M059J (cell line): ENCODE measurements around the gene OR2T8. TPM values are rescaled to one million over a fixed set of nuclear protein-coding genes. Genes with fewer than 3 reads are reported as not detected.
"Not testable (repeated sequence)": the region's sequence is repeated elsewhere in the genome, so short reads cannot be mapped to it uniquely, and the experiment has no call there.

Source experiments
- DNase-seq: peaks from one replicate; pipeline ENCODE4 v3.0.0-alpha.2; 2012; ENCODE audit warnings: low read depth
- total RNA-seq: library from RNA; depleted of rRNA; stranded (reverse); fragments of >200 nt; shearing (Covaris generic); gene quantifications from 2 replicates; pipeline ENCODE4 v1.2.3, GENCODE V29; 2014; rRNA removed

Gene OR2T8, protein sequence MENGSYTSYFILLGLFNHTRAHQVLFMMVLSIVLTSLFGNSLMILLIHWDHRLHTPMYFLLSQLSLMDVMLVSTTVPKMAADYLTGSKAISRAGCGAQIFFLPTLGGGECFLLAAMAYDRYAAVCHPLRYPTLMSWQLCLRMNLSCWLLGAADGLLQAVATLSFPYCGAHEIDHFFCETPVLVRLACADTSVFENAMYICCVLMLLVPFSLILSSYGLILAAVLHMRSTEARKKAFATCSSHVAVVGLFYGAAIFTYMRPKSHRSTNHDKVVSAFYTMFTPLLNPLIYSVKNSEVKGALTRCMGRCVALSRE
- not detected in 2 replicates for total RNA-seq

DNA sequence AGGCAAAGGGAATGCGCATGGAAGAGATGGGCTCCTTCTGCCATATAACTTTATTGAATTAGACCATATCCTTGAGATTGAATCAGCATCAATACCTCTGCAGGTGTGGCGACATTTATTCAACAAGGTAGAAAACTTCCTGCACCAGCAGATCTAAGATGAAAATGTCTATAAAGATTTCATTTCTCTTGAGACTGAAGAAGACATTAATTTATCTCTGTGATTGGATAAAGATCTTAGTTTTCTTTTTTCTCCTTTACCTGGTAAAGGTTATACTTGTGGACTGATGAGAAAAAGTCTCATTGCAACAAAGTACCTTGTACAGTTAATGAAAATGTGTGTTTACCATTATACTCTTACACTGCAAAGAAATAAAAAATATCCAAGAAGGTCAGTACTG is at the start of gene OR2T8:
OR2T8 (plus strand) TSS at position 301 of the 400 bp plus-strand sequence. CDS start 766 bp downstream, outside the sequence.
- DNase-seq: no peak

DNA sequence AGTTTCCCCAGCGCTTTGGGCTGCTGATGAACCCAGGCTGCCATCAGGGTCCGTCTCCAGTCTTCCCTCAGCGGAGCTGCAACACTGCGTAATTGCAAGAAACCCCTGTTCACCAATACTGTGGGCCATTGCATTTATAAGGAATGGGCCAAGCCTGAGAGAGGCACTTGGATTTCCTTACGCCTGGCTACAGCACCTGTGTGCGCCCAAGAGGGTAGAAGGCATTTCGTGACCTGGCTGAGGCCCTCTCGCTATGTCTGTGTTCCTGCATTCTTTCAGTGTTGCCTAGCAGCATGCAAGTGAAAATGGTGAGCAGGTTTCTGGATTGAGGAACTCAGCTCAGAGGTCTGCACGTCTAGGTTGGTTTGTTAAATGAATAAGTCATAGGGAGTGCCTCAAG is 36.7 kb upstream of the OR2T8 start:
- no peak for DNase-seq

DNA sequence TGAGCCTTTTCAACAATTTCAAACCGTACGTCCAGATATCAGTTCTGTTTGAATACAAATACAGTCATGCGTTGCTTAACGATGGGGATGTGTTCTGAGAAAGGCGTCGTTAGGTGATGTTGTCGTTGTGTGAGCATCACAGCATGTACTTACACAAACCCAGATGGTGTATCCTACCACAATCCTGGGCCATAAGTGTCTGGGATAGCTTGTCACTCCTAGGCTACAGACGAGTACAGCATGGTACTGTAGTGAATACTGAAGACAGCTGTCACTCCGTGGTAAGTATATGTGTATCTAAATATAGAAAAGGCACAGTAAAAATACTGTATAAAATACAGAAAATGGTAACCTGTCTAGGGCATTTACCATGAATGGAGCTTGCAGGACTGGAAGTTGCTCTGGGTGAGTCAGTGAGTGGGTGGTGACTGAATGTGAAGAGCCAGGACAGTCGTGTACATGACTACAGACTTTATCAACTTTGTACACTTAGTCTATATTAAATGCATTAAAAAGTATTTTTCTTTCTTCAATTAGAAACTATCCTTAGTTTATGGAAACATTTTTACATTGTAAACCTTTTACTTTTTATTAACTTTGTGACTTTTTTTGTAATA is 35.1 kb upstream of the OR2T8 start:
- no peak for DNase-seq

DNA sequence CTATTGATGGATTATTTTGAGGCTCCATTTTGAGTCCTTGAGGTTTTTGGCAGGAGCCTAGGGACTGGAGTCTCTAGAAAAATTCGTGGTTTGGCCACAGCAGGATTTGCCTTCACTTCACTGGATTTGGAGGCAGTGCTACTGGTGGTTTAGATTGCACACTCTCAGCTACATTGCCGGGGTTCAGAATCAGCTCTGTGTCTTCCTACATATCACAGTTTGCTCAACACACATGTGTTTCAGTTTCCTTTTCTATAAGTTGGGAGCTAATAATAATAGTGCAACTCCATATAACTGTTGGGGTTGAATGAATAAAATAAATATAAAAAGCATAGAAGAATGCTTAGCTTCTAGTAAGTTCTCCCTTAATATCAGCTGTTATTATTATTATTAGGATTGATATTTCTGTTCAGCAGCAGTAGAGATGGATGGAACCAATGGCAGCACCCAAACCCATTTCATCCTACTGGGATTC is 24.9 kb upstream of the OR2T8 start, which contains the start of gene OR2W3:
OR2W3 (plus strand) TSS at position 425 of the 475 bp plus-strand sequence; CDS start at position 425, 0 bp downstream.
- no peak for DNase-seq

DNA sequence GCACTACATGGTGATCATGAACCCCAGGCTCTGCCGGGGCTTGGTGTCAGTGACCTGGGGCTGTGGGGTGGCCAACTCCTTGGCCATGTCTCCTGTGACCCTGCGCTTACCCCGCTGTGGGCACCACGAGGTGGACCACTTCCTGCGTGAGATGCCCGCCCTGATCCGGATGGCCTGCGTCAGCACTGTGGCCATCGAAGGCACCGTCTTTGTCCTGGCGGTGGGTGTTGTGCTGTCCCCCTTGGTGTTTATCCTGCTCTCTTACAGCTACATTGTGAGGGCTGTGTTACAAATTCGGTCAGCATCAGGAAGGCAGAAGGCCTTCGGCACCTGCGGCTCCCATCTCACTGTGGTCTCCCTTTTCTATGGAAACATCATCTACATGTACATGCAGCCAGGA is 24.1 kb upstream of the OR2T8 start:
- DNase-seq: no peak

DNA sequence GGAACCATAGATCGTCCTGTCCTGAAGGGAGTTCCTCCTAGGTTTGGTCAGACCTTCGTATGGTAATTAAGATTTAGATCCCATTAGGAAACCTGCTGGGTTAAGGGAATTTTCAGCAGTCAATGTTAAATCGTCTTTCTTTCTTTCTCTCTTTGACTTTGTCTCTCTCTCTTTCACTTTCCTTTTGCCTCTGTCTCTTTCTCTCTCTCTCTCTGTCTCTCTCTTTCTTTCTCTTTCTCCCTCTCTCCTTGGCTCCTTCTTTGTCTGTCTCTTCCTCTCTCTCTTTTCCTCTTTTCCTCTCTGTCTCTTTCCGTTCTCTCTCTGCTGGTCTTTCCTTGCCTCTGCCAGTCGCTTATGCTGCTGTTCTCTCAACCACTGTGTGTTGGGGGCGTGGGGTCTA is 15.9 kb upstream of the OR2T8 start:
- no peak for DNase-seq

DNA sequence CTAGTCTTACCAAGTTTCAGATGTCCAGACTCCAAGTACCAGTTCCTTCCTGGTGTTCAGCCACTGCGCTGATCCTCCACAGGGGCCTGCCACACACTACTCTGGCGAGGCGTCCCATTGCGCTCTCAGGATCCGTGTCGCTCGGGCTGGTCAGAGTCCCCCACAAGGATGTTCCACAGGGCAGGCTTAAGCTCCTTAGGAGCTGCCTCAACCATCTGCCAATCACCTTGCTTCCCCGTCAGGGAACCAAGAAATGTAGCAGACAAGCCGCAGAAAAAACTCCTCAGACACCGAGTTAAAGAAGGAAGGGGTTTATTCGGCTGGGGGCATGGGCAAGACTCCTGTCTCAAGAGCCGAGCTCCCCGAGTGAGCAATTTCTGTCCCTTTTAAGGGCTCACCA is 14.9 kb upstream of the OR2T8 start:
- DNase-seq: no peak

DNA sequence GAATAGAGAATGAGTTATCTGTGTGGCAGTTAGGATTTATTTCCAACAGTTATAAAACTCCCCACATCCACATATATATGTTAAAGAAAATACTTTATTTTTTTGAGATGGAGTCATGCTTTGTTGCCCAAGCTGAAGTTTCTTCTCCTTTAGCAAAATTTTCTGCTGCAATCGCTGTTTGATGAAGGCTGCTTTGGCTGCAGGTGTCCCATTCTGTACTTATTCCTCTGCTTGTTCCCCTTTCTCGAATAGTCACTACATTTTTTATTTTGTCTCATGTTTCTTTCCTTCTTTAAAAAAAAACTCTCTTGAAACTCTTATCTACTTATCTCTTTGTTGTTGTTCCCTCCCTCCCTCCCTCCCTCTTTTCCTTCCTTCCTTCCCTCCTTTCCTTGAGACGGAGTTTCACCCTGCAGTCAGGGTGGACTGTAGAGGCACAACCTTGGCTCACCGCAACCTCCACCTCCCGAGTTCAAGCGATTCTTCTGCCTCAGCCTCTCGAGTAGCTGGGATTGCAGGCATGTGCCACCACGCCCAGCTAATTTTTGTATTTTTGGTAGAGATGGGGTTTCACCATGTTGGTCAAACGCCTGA is 14.0 kb upstream of the OR2T8 start:
- no peak for DNase-seq

DNA sequence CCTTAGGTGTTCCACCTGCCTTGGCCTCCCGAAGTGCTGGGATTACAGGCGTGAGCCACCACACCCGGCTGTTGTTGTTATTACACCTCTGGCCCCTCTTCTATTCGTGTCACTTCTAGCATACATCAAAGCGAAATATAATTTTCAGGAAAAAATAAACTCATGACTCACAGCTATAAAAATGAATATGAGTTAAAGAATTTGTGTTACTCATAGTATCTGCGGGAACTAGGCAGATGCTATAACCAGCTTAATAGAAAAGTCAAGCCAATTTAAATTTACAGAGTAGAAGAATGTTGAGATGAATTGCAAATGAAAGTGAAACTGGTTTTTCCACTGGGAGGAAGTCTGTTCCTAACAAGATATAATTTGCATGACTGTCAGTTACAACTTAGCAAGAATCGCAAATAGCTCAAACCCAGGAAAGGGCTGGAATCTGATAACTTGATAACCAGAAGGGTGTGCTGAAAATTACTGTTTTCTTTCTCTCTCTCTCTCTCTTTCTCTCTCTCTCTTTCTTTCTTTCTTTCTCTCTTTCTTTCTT is 13.5 kb upstream of the OR2T8 start:
- DNase-seq: peak; percentile 79

DNA sequence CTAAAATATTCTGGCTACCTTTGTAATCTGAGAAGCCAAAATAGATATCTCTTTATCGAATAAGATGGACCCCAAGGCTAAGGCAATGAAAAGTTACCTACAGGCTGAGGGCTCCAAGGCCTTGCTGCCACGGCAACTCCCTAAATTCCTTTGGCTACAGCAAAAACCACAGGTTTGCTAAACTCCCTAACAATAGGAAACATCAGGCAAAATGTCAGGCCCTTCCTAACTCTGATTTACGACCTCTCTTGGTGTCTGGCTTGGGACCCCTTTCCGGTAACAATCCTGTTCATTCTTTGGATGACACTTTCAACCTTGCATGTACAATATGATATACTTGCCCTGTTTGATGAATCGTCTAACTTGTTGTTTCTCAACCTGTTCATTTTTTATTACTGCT is 11.3 kb upstream of the OR2T8 start:
- peak; percentile 20 for DNase-seq

DNA sequence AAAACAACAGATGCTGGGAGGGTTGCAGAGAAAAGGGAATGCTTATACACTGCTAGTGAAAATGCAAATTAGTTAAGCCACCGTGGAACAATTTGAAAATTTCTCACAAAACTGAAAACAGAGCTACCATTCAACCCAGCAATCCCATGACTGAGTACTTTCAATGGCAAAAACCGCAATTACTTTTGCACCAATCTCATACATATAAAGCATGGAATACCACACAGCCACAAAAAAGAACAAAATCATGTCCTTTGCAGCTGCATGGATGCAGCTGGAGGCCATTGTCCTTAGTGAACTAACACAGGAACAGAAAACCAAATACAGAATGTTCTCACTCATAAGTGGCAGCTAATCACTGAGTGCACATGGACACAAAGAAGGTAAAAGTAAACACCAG is 6.3 kb upstream of the OR2T8 start:
- no peak for DNase-seq

DNA sequence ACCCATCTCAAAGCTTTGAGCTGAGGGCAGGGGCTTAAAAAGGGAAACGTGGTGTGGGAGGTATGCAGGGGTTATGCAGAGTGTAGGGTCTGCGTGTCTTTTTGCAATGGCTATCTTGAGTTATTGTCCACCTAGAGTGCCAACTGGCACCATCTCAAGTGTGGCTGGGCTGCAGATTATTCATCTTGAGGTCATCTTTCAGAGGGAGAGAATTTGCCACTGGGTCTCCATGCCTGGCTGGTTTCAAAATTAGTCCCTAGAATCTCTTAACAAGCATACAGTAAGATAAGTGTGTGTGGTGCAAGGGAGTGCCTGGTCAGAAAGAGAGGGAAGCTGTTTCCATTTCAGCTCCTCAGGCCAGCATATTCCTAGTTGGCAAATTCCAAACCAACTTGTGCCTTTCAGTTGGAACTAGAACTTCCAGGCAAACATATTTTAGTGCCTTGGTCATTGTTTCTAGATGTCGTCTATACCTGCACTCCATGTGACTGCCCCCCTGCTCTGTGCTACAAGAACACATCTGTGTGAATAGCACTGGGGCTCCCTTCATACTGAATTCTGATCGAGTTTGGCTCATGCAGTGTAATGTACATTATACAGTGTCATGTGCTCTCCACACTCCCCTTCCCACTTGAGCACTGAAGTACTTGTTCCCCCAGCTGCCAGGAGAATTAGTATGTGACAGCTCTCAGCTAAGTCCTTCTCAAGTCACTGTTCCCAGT is 5.0 kb upstream of the OR2T8 start:
- DNase-seq: peak; percentile 50

DNA sequence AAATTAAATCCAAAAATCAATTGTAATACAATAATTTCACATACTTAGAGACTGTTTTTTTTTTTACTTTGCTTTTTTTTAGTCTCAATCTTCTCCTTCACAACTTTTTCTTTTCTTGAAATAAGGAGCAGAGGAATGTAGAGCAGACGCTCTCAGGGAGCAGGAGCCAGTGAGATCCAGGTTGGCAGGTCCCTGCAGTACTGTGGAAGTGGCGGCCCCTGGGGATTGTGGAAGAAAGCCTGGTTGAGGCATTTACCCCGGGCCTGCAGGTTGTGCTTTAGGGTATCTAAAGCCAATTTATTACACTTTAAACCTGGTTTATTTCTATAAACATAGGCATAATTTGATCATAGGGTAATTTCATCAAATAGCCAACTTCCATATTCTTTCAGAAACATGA is 3.9 kb downstream of the OR2T8 start:
- no peak for DNase-seq

DNA sequence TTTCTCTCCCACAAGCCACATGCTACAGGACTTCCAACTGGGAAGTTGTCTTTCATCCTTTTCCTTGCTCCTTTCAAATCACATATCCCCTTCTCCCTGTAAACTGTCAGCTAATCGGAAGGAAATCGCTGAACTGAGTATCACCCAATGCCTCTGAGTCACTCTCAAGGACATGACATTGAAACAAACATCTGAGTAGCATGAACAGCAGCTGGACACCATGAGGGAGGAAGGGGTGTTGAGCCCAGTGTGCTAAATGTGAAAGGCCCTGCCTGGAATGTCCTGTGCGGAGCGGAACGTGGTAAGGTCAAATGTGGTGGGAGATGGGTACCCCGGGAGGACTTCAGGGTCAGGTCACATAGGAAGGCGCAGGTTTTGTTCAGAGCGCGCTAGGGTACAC is 4.8 kb downstream of the OR2T8 start, which contains the start of gene OR2AJ1:
OR2AJ1 (plus strand) TSS at position 22 of the 400 bp plus-strand sequence. CDS start 8,880 bp downstream, outside the sequence.
- DNase-seq: no peak

DNA sequence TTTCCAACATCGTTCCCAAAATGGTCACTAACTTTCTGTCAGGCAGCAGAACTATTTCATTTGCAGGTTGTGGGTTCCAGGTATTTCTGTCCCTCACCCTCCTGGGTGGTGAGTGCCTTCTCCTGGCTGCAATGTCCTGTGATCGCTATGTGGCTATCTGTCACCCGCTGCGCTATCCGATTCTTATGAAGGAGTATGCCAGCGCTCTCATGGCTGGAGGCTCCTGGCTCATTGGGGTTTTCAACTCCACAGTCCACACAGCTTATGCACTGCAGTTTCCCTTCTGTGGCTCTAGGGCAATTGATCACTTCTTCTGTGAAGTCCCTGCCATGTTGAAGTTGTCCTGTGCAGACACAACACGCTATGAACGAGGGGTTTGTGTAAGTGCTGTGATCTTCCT is 13.9 kb downstream of the OR2T8 start:
- no peak for DNase-seq

DNA sequence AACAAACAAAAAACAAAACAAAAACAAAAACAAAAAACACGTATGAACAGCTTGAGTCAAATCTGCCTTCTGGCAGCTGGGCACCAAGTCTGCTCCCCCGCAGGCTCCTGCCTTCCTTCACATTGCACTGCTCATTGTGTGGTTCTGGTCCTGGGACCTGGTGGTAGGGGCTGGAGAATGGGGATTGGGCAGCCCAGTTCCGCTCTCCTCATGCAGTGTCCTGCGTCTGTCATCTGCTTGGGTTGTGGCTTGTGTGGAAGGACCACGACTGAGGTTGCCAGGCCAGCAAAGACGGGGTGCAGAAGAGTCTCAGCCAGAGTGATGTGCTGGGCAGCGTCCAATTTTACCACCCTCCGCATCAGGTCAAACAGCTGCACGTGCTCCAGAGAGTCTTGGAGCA is 15.7 kb downstream of the OR2T8 start:
- DNase-seq: no peak

DNA sequence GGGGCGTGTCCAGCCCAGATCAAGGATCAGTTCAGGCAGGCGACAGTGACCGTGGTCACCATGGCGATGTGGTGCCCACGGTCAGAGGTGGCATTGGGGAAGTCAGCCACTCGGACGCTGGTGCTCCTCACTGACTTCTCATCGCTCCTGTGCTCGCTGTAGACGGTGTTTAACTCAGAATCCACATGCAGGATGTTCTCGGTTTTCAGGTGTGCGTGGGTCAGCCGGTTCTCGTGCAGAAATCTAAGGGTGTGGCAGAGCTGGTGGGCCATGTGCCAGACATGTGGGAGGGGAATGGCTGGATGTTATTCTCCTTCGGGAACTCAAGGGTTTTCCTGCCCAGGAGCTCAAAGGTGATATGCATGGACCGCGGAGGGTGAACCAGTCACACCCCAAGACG is 16.4 kb downstream of the OR2T8 start:
- DNase-seq: no peak

DNA sequence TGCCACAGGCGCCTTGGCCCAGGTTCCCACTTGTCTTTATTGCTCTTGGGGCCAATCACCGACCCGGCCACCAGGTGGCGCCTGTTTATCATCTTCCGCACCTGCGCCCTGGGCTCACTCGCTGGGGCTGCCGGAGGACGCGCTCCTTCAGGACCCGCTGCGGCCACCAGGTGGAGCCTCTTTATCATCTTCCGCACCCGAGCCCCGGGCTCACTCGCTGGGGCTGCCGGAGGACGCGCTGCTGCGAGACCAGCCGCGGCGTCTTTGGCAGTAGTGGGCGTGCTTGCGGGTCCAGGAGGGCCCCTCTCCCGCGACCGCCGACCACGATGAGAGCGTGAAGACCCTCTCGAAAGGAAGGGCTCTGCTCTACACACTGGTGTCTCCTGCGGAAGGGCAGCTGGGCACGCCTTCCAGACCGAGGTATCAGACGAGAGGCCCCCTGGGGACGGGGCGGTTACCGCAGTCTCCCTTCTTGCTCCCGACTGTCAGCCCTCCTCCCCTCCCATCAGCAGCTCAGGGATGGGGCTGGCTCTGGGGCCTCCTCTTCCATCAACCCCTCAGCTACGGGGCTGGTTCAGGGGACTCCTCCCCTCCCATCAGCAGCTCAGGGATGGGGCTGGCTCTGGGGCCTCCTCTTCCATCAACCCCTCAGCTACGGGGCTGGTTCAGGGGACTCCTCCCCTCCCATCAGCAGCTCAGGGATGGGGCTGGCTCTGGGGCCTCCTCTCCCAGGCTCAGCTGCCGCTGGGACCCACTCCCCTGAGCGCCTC is 17.1 kb downstream of the OR2T8 start:
- DNase-seq: not testable (repeated sequence)

DNA sequence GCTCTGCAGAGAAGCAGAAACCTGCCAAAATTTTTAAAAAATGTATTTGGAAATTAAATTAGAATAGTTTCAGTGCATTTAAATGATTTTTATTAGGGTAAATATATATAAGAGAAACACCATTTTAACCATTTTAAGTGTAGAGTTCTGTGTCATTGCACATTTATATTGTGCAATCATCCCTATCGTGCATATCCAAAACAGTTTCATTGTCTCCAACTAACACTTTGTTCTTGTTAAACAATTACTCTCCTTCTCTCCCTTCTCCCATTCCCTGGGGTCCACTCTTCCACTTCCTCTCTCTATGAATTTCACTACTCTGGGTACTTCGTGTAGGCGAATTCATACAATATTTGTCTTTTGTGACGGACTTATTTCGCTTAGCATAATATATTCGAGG is 22.6 kb downstream of the OR2T8 start:
- DNase-seq: no peak

DNA sequence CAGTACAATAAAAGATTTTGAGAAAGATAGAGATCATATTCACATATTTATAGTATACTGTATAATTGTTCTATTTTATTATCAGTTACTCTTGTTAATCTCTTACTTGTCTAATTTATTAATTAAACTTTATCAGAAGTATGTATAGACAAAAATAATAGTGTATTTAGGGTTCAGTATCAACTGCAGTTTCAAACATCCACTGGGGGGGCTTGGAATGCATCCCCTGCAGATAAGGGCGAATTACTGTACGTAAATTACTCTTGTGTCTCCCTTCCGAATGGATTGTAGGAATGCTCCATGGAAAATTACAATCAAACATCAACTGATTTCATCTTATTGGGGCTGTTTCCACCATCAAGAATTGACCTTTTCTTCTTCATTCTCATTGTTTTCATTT is 28.5 kb downstream of the OR2T8 start, which contains the start of gene OR2L8:
OR2L8 (plus strand) TSS at position 301 of the 400 bp plus-strand sequence; CDS start at position 301, 0 bp downstream.
- DNase-seq: no peak

DNA sequence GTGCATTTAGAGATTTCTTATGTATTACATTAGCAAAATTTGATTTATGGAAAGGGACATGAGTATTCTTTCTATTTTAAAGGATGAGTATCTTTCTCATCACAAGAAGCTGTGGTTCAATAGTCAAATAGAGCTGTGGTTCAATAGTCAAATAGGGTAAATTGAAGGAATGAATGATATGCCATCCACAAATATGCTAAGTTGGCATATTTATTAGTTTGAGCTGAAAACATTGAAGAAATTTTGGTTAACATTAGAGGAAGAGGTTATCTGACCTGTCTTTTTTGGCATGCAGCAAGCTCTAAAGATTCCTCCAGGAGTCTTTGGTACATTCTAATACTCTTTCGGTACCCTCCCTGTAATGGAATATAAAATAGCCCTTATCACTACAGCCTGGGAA is 33.4 kb downstream of the OR2T8 start:
- no peak for DNase-seq
